GM19240 (cell line): Measurements from ENCODE around the gene FGF14.

Experiments used
- DNase-seq: peaks from one replicate; pipeline ENCODE4 v3.0.0; 2011; ENCODE audit warnings: low spot score; ENCODE audit not compliant: insufficient read length

The FGF14 gene

DNA sequence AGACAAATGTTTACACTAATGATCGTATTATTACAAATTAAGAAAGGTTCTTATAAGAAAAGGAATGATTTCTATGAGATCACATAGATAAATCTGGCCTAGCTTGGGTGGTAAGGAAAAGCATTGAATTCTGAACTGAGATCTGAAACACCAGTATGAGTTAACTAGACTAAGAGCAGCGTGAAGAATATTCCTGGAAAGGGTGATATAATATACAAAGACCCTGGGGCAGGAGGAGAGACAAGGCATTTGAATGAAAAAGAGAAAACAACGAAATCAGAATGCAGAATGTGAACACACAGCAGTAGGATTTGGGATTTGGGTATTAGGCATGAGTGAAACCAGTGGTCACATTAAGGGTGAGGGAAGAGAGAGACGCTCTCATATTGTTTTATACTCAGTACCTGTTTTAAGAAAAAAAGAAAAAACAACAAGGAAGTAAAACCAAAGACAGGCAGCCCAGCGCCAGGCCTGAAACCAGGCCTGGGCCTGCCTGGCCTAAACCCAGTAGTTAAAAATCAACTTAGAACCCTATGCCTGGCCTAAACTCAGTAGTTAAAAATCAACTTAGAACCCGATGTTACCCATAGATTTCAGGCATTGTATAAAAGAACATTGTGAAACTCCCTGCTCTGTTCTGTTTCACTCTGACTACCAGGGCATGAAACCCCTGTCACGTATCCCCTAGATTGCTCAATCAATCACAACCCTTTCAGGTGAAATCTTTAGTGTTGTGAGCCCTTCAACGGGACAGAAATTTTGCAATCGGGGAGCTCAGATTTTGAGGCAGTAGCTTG is 662.3 kb downstream of the FGF14 start:
- no peak for DNase-seq

- no peak for DNase-seq
These were observed 663.5 kb downstream of the FGF14 start for GRCh38 chr13:101738336-101738735.

DNA sequence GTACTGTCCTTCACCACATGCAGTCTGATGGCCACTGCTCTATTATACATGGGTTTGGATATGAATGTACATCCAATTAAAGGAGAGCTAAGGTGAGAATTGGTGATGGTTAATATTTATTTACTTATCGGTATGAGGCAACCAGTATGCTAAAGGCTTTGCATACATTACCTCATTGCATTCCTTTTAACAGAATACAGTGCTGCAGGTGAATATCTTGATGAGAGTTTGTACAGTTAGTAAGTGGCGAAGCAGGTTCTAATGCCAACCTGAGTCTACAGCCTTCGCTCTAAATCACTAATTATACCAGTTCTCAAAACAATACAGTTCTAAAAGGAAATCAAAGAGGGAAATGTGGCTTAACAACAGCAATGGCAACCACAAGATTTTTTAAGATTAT is 665.3 kb downstream of the FGF14 start:
- DNase-seq: no peak

- no peak for DNase-seq
These were observed 671.3 kb downstream of the FGF14 start for GRCh38 chr13:101730420-101731000.

GRCh38 chr13:101728615-101729014 is 673.2 kb downstream of the FGF14 start:
- no peak for DNase-seq

DNA sequence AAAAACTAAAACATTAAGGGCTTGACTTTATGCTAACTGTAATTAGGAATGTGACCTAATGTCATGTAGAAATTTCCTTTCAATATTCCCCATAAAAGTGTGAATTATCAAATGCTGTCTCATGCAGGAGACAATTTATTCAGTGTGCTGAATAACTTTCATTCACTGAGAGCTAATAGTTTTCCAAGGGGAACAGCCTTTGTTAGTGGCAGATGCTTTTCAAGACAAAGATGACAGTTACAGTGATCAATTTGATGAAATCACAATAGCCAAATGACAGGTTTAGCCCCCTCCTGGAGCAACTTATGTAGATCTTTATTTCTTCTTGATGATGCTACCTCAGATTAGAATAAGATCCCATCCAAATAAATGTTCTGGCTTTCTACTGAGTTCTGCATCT is 673.8 kb downstream of the FGF14 start:
- no peak for DNase-seq

DNA sequence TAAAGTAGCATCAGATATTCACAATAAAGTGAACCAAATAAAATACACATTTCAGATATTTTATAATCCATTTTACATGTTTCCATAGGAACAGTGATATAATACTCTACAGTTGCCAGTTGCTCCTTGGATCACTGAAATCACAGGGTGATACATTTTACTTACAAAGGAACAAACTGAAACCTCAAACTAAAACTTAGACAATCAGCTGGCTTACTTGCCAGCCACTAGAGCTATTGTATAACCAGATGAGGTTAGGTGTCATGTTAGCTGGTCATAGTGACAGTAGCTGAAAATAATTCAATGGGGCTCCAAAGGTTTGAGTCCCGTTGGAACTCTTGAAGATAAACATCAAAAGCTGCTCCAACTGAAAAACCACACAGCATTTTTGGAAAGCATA is 674.7 kb downstream of the FGF14 start:
- DNase-seq: no peak

GRCh38 chr13:101726681-101727080 is 675.2 kb downstream of the FGF14 start:
- no peak for DNase-seq

DNA sequence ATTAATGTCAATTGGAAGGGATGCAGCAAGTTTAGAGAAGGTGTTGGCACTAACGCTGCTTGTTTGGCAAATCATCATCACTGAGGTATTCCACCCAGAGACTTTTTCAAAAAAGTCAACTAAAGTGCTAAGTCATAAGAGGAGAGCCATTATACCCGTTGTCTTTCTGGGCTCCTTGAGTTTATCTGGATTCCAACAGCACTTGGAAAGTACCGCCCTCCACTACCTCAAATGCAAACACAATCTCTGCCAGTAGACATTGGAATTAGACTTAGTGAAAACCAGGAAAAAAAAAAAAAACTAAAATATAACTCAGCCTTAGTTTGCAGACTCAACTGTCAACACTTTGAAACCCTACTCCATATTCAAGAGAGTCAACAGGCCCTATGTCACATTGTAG is 683.4 kb downstream of the FGF14 start:
- no peak for DNase-seq

DNA sequence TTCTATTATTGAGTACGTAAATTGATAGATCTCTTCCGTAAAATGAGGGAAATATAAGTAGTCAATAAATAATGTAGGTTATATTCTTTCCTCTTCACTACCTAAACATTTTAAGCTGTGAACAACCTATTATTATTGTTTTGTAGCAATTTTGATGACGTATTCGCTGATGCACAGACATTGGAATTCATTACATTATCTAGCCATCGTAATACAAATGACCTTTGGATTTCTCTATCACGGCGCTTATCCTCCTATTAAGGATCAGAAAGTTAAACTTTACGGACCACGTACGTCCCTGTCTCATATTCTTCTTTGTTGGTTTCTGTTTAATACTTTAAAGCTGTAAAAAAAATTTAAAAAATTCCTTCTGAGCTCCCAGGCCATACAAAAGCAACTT is 684.5 kb downstream of the FGF14 start:
- DNase-seq: no peak

- DNase-seq: no peak
These were observed 687.7 kb downstream of the FGF14 start for GRCh38 chr13:101714195-101714594.

- no peak for DNase-seq
These were observed 689.9 kb downstream of the FGF14 start for GRCh38 chr13:101712026-101712348.

GRCh38 chr13:101711307-101712025 is 690.4 kb downstream of the FGF14 start:
- no peak for DNase-seq

- no peak for DNase-seq
These were observed 691.9 kb downstream of the FGF14 start for GRCh38 chr13:101709952-101710351.

GRCh38 chr13:101708115-101708514 is 693.7 kb downstream of the FGF14 start:
- no peak for DNase-seq

DNA sequence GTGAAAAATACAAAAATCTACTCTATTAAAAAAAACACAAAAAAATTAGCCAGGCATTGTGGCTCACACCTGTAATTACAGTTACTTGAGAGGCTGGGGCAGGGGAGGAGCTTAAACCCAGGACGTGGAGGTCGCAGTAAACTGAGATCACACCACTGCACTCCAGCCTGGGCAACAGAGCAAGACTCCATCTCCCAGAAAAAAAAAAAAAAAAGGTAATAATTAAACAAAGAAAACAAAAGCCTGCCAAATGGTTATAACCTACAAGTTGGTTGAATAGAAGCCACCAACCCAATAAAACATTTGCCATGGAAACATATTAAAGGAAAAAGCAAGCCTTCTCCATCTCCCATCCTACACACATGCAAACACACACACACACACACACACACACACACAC is 694.2 kb downstream of the FGF14 start:
- DNase-seq: no peak

GRCh38 chr13:101706651-101707050 is 695.2 kb downstream of the FGF14 start:
- no peak for DNase-seq

DNA sequence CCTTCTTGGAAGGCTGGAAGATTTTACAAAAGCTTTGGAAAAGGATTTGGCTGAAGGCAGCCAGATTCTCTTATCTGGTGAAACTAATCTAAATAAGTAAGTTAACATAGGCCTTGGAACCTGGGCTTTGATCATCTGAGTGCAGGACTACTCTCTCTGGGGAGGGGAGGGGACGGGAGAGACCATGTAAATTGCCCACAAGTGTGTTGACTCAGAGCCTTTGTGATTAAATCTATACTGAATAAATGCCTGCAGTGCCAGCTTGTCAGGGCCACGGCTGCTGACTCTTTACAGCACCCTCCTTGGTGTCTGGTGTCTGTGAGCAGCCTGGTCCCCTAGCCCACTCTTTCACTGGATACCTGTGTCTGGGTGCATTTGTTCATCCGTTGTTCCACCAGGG is 698.0 kb downstream of the FGF14 start:
- DNase-seq: no peak

- no peak for DNase-seq
These were observed 698.8 kb downstream of the FGF14 start for GRCh38 chr13:101703081-101703480.

GRCh38 chr13:101700598-101700997 is 701.2 kb downstream of the FGF14 start:
- no peak for DNase-seq

DNA sequence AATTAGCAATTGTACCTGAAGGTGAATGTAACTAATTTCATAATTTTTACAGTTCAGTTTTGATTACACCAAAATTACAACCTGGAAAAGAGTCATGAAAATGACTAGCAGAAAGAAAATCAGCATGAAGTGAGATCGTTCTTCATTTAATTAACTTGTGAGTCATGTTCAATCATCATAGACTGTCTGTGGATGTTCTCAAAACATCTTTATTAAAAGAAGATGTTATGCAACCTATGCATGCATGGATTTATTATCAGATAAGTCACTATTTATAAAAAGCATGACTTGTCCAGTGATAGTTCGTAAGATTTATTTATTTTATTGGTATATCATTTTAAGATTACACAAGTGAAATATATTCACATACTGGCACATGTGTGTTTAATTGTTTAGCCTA is 703.4 kb downstream of the FGF14 start:
- DNase-seq: no peak

- DNase-seq: no peak
These were observed 704.1 kb downstream of the FGF14 start for GRCh38 chr13:101697745-101698144.
